ENCODE measurements around the gene PREPL. TPM values are rescaled to one million over a fixed set of nuclear protein-coding genes. Genes with fewer than 3 reads are reported as not detected.

Gene PREPL
- total and polyA plus RNA-seq, 9 of the 15 experiments (the other 6 are each of a cell fraction or from before 2014, with no cell fraction given), result 11.6 to 58.9 (median 27.2) TPM

GRCh38 chr2:44315945-44316344, 45.3 kb downstream of the PREPL start:
- H3K9me3 ChIP-seq (replicated peaks; ENCODE audit: control insufficient read depth, insufficient read depth, low read depth, low read length), result peaks cover under 1% of the 10 kb centered on the region; the same call in 1 of the 2 replicates
- H3K9ac ChIP-seq (ENCODE audit: insufficient read depth in 1 of 2, low read depth in 2 of 2, low read length in 2 of 2), result no peak overlapping the region
- H3K36me3 ChIP-seq (ENCODE audit: control insufficient read depth, insufficient read depth, low read length), result peaks cover 24% of the 10 kb centered on the region; the same call in 2 of the 3 replicates
- H3K9me1 ChIP-seq (ENCODE audit: control insufficient read depth, insufficient read depth, low read length), result no peaks in the 10 kb centered on the region
- no peak for ATAC-seq
- H3K79me2 ChIP-seq (ENCODE audit: control insufficient read depth, insufficient read depth, low read length), result no peaks in the 10 kb centered on the region
- H4K20me1 ChIP-seq (replicated peaks; ENCODE audit: control insufficient read depth, insufficient read depth, low read length), result no peaks in the 10 kb centered on the region
- H3K4me2 ChIP-seq (ENCODE audit: insufficient read depth, low read length), result no peak overlapping the region
- no peak for DNase-seq (ENCODE audit: extremely low read depth in 1 of 4, low spot score in 3 of 4)
- intact Hi-C loops (cut with micrococcal nuclease), result no loop called here
- POLR2A ChIA-PET, result interaction anchor here (1.0 kb wide), 1 partner anchor 15 kb away, joined by 3 read pairs; no protein-coding TSS in a partner anchor
- no peak for FAIRE-seq
- no peaks in the 10 kb centered on the region for H3K4me1 ChIP-seq (replicated peaks in 1 of 2; ENCODE audit: control insufficient read depth in 2 of 2, insufficient read depth in 2 of 2, low read length in 2 of 2)
- no peak for TF ChIP-seq RBM34 (IDR thresholded peaks at IDR 0.05; ENCODE audit: borderline replicate concordance, insufficient read depth, low read length)
- no peak for TF ChIP-seq ARNT (IDR thresholded peaks at IDR 0.05)
- no peak for TF ChIP-seq CXXC5 (CRISPR knock-in tag; IDR thresholded peaks at IDR 0.05)
- TF ChIP-seq ZNF232 (CRISPR knock-in tag; IDR thresholded peaks at IDR 0.05), result no peak
- no peak for TF ChIP-seq SRSF1 (IDR thresholded peaks at IDR 0.05; ENCODE audit: low read depth, low read length)
- TF ChIP-seq FOXA3 (CRISPR knock-in tag; conservative IDR thresholded peaks at IDR 0.05 in 1 of 2, IDR thresholded peaks at IDR 0.05 in 1 of 2), result no peak
- TF ChIP-seq NFXL1 (CRISPR knock-in tag; IDR thresholded peaks at IDR 0.05), result no peak
- TF ChIP-seq RFX1 (IDR thresholded peaks at IDR 0.05), result no peak
- no peak for TF ChIP-seq HDAC3 (IDR thresholded peaks at IDR 0.05; ENCODE audit: borderline replicate concordance, partially characterized antibody)
- no peak for TF ChIP-seq ZNF77 (CRISPR knock-in tag; IDR thresholded peaks at IDR 0.05)
- TF ChIP-seq, protein P1, sequence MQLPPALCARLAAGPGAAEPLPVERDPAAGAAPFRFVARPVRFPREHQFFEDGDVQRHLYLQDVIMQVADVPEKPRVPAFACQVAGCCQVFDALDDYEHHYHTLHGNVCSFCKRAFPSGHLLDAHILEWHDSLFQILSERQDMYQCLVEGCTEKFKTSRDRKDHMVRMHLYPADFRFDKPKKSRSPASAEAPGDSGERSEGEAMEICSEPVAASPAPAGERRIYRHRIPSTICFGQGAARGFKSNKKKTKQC (CRISPR knock-in tag; IDR thresholded peaks at IDR 0.05), result no peak
- TF ChIP-seq RREB1 (CRISPR knock-in tag; IDR thresholded peaks at IDR 0.05), result no peak
- no peak for TF ChIP-seq MAFG (tag; conservative IDR thresholded peaks at IDR 0.05)
- no peak for TF ChIP-seq PHB2 (IDR thresholded peaks at IDR 0.05; ENCODE audit: low read depth)
- no peak for TF ChIP-seq ZKSCAN8 (CRISPR knock-in tag; IDR thresholded peaks at IDR 0.05)
- no peak for TF ChIP-seq TCFL5 (CRISPR knock-in tag; conservative IDR thresholded peaks at IDR 0.05)
- TF ChIP-seq MIER1 (IDR thresholded peaks at IDR 0.05; ENCODE audit: low read depth), result no peak
- TF ChIP-seq TAF1 (IDR thresholded peaks at IDR 0.05; ENCODE audit: control insufficient read depth, extremely low read depth, insufficient read depth, low read length, severe bottlenecking), result no peak
- H3K27me3 ChIP-seq (ENCODE audit: control insufficient read depth in 2 of 2, insufficient read depth in 2 of 2, low read length in 2 of 2), result no peaks in the 10 kb centered on the region
- in situ Hi-C loops (cut with MboI), result no loop called here
- CTCF ChIA-PET (ENCODE audit: low intra/inter-chr PET ratio), result no interaction called here
- no TSS peak for BruUV-seq (replicated peaks)
- H2AFZ ChIP-seq (ENCODE audit: low read depth, low read length), result no peak overlapping the region
- no peak overlapping the region for H3K27ac ChIP-seq (ENCODE audit: extremely low read depth, low read depth, low read length)
- no peak overlapping the region for H3K4me3 ChIP-seq

All from K562 (cell line).